Activated CD4-positive, alpha-beta T cell treated with anti-CD3 and anti-CD28 coated beads, Interleukin-2, amount 10 ng/mL, durations not matched to agents 7 days and 5 days (primary cell): Measurements from ENCODE around the gene FGGY. TPM values are rescaled to one million over a fixed set of nuclear protein-coding genes. Genes with fewer than 3 reads are reported as not detected.
"Not testable (repeated sequence)": the region's sequence is repeated elsewhere in the genome, so short reads cannot be mapped to it uniquely, and the experiment has no call there.

Experiments used
- CTCF ChIA-PET: fragments of 350-600 bp; sonication (Branson Sonifier 250); formaldehyde crosslinking; loops from one replicate; lab custom pipeline; 2021; ENCODE audit warnings: antibody characterized with exemption; lab: Charles Lee
- POLR2A ChIA-PET: fragments of 350-600 bp; sonication (Branson Sonifier 250); formaldehyde crosslinking; loops from one replicate; lab custom pipeline; 2021; ENCODE audit warnings: antibody characterized with exemption; lab: Charles Lee
- DNase-seq: peaks from one replicate; pipeline ENCODE4 v3.0.0-alpha.2; 2020
- H3K27ac Mint-ChIP-seq: one replicate; pipeline ENCODE4 v1.8.0; 2021; ENCODE audit warnings: mild to moderate bottlenecking, moderate library complexity, mixed read lengths
- H3K27me3 Mint-ChIP-seq: one replicate; pipeline ENCODE4 v1.8.0; 2021; ENCODE audit warnings: mixed read lengths
- H3K36me3 Mint-ChIP-seq: one replicate; pipeline ENCODE4 v1.8.0; 2021; ENCODE audit warnings: low read depth, mixed read lengths
- H3K4me1 Mint-ChIP-seq: one replicate; pipeline ENCODE4 v1.8.0; 2021; ENCODE audit warnings: mixed read lengths
- H3K4me3 Mint-ChIP-seq: one replicate; pipeline ENCODE4 v1.8.0; 2021; ENCODE audit warnings: mild to moderate bottlenecking, moderate library complexity, mixed read lengths
- H3K9me3 Mint-ChIP-seq: one replicate; pipeline ENCODE4 v1.8.0; 2021; ENCODE audit warnings: mixed read lengths
- total RNA-seq, 2 experiments: library from RNA; stranded (reverse); gene quantifications; one replicate each; pipeline ENCODE4 v1.2.3, GENCODE V29; 2021

FGGY gene
- total RNA-seq, 2 experiments from 2014 or later: 3.3 to 5.5 TPM

DNA sequence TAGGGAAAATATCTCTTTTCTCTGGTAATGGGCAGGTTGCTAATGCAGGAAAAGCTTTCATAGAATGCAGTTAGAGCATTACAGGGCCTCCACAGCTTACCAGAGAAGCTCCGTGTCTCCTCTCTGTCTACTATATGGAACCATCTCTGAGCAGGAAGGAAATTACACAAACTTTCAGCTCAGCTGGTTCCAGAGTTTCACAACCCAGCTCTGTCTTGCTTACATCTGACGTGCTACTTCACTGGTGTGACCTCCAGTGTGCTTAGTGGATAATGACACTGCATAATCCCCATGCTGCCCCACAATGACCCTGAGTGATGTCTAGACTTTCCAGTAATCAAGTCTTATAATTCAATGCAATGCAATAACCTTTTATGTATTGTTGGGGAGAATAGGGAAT, 4.3 kb upstream of the FGGY start:
- no peaks in the 10 kb centered on the region for H3K27me3 Mint-ChIP-seq
- H3K27ac Mint-ChIP-seq: peak overlapping the region; percentile 60
- DNase-seq: no peak
- H3K36me3 Mint-ChIP-seq: no peaks in the 10 kb centered on the region
- H3K4me3 Mint-ChIP-seq: no peak overlapping the region
- CTCF ChIA-PET: interaction anchor here (1.2 to 1.4 kb wide), 2 partner anchors 14 to 31 kb away, joined by 3 to 4 read pairs; no protein-coding TSS in a partner anchor
- POLR2A ChIA-PET: interaction anchor here (0.7 kb wide), 1 partner anchor 508 kb away, joined by 3 read pairs; the partner anchor contains the start of gene JUN
- no peaks in the 10 kb centered on the region for H3K9me3 Mint-ChIP-seq
- H3K4me1 Mint-ChIP-seq: peaks cover 31% of the 10 kb centered on the region

DNA sequence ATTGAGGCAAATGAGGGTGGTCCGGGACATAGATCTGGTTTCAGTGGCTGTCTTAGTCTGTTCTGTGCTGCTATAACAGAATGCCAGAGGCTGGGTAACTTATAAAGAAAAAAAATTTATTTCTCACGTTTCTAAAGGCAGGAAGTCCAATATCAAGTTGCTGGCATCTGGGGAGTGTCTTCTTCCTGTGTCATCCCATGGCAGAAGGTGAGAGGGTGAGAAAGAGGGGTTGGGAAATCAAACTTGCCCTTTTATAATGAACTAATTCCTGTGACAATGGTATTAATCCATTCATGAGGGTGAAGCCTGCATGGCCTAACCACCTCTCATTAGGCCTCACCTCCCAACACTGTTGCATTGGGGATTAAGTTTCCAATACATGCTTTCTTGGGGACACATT, 3.7 kb upstream of the FGGY start:
- Mint-ChIP-seq H3K4me1 (peaks cover 36% of the 10 kb centered on the region), H3K4me3 (no peak overlapping the region), H3K27me3 (no peaks in the 10 kb centered on the region), H3K9me3 (no peaks in the 10 kb centered on the region), H3K27ac (no peak overlapping the region), H3K36me3 (no peaks in the 10 kb centered on the region)
- DNase-seq: no peak
- CTCF ChIA-PET: no interaction called here
- POLR2A ChIA-PET: no interaction called here

DNA sequence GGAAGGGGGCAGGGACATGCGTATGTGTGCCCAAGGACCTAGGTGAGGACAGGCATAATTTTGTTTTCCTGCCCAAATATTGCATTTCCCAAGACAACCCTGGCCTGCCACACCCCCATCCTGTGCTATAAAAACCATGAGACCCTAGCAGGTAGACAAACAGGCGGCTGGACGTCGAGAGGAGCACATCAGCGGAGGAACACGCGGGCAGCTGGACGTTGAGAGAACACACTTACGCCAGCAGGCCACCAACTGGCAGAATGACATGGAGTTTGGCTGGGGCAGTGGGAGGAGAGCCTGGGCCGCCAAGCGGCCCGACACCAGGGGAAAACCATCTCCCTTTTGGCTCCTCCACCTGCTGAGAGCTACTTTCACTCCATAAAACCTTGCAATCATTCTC, 3.0 kb upstream of the FGGY start:
- H3K36me3 Mint-ChIP-seq: no peaks in the 10 kb centered on the region
- POLR2A ChIA-PET: no interaction called here
- DNase-seq: no peak
- H3K9me3 Mint-ChIP-seq: peaks cover under 1% of the 10 kb centered on the region
- H3K27me3 Mint-ChIP-seq: no peaks in the 10 kb centered on the region
- peaks cover 37% of the 10 kb centered on the region for H3K4me1 Mint-ChIP-seq
- CTCF ChIA-PET: no interaction called here
- no peak overlapping the region for H3K4me3 Mint-ChIP-seq
- no peak overlapping the region for H3K27ac Mint-ChIP-seq

DNA sequence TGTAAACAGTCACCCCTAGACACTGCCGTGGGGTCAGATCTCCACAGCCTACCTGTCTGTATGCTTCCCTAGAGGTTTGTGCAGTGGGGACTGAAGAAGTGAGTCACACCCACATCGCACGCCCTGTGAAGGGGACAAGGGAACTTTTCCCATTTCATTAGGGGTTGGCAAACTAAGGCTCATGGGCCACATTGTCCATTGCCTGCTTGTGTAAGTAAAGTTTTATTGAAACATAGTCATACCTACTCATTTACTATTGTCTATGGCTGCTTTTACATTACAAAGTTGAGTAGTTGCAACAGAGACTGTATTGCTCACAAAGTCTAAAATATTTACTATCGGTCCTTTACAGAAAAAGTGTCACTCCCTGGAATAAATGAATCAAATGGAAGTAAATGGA, 2.5 kb upstream of the FGGY start:
- no peak for DNase-seq
- H3K4me3 Mint-ChIP-seq: no peak overlapping the region
- CTCF ChIA-PET: interaction anchor here (0.6 kb wide), 1 partner anchor 513 kb away, joined by 3 read pairs; no protein-coding TSS in a partner anchor
- peaks cover 5% of the 10 kb centered on the region for H3K9me3 Mint-ChIP-seq
- no peaks in the 10 kb centered on the region for H3K36me3 Mint-ChIP-seq
- POLR2A ChIA-PET: no interaction called here
- H3K4me1 Mint-ChIP-seq: peaks cover 37% of the 10 kb centered on the region
- no peak overlapping the region for H3K27ac Mint-ChIP-seq
- H3K27me3 Mint-ChIP-seq: no peaks in the 10 kb centered on the region

DNA sequence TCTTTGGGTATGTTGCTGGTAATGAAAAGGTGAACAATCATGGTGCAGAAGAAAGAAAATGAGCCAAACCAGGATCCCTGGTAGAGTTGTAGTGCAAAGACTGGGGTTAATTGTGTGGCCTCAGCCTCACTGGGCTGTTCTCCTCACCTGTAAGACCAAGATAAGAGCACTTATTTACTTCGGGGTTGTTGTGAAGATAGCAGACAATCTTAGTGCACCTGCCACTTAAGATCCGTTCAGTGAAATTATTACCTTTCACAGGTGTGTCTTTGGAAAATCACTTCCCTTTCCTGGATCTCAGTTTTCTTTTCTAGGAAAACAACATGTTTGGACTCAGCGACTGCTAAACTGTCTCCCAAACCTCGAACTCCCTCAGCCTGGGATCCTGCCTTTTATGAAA, 1.3 kb upstream of the FGGY start:
- Mint-ChIP-seq H3K4me1 (peaks cover 35% of the 10 kb centered on the region), H3K36me3 (no peaks in the 10 kb centered on the region), H3K4me3 (peak overlapping the region; percentile 84), H3K27ac (no peak overlapping the region), H3K9me3 (peaks cover 5% of the 10 kb centered on the region), H3K27me3 (no peaks in the 10 kb centered on the region)
- ChIA-PET POLR2A (no interaction called here), CTCF (no interaction called here)
- no peak for DNase-seq

DNA sequence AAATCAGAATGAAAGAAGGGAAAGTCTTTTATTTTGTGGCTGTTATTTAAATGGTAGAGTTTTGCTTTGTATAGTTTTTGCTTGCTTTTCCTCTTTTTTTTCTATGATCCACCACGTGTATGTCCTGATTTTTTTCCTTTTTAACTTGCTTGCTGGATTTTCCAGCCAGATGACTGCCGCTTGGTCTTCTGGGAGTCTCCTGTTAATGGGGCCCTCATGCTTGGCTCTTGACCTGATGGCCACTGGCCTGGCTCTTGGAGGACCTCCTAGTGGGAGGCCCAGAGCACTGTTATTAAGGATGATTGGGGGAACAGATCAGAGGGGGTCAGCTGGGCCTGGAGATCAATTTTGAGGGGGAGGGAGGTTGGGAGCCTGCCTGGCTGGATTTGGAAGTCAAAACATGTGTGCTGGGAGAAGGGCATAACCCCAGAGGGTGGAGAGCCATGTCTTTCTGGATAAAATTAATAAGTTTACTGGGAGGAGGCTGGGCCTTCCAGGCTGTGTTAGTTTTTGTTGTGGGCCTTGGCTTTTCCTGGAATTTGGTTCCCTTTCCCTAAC, 1.2 kb downstream of the FGGY start:
- H3K4me3 Mint-ChIP-seq: peak overlapping the region; percentile 84
- peaks cover 6% of the 10 kb centered on the region for H3K36me3 Mint-ChIP-seq
- ChIA-PET CTCF (no interaction called here), POLR2A (interaction anchor here (0.7 kb wide), 1 partner anchor 515 kb away, joined by 3 read pairs; no protein-coding TSS in a partner anchor)
- H3K27me3 Mint-ChIP-seq: no peaks in the 10 kb centered on the region
- DNase-seq: no peak
- peaks cover 25% of the 10 kb centered on the region for H3K4me1 Mint-ChIP-seq
- peaks cover 10% of the 10 kb centered on the region for H3K9me3 Mint-ChIP-seq
- H3K27ac Mint-ChIP-seq: peak overlapping the region; percentile 39

DNA sequence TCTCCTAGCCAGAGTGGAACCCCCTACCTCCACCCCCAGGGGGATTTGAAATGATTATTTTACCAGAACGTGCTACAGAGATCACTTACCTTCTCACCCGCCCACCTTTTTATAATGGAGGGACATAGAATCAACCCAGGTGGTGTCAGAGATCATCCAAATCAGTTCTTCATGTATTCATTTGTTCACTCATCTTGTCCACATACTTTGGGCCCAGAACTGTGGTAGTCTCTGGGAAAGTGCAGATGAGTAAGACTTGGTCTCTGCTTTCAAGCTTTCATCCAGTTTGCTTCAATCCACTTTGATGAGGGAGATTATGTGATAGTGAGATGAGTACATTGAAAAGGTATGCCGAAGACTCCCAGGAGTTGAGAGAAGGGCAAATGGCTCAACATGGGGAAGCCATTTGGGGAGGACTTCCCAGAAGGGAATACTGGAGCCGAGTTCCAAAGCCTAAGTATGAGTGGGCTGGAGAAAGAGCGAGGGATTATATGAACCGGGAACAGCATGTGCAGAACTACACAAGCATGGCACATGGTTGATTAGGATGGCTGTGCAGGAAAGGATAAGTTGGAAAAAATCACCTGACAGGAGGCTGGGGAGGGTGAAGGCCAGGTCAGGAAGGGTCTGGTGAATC, 1.9 kb downstream of the FGGY start:
- Mint-ChIP-seq H3K4me3 (no peak overlapping the region), H3K9me3 (peaks cover 10% of the 10 kb centered on the region), H3K27ac (no peak overlapping the region), H3K27me3 (no peaks in the 10 kb centered on the region), H3K4me1 (peaks cover 20% of the 10 kb centered on the region), H3K36me3 (peaks cover 7% of the 10 kb centered on the region)
- CTCF ChIA-PET: no interaction called here
- DNase-seq: no peak
- POLR2A ChIA-PET: no interaction called here

DNA sequence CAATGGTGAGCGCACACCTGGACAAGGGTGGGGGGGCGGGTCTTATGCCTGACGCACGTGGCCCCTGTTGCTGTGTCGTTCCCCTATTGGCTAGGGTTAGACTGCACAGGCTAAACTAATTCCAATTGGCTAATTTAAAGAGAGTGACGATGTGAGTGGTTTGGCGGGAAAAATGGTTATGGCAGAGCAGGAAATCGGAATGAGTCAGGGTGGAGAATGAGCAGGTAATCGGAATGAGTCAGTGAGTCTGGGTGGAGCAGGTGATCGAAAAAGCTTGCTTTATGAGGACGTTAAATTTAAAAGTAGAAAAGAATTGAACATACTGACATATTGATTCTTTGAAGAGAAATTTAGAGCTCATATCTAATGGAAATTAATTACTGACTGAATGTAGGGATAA, 2.8 kb downstream of the FGGY start:
- H3K27ac Mint-ChIP-seq, H3K27me3 Mint-ChIP-seq, DNase-seq, POLR2A ChIA-PET, CTCF ChIA-PET, H3K4me3 Mint-ChIP-seq: not testable (repeated sequence)
- Mint-ChIP-seq H3K4me1 (peaks cover 20% of the 10 kb centered on the region), H3K36me3 (peaks cover 15% of the 10 kb centered on the region), H3K9me3 (peaks cover 14% of the 10 kb centered on the region)

DNA sequence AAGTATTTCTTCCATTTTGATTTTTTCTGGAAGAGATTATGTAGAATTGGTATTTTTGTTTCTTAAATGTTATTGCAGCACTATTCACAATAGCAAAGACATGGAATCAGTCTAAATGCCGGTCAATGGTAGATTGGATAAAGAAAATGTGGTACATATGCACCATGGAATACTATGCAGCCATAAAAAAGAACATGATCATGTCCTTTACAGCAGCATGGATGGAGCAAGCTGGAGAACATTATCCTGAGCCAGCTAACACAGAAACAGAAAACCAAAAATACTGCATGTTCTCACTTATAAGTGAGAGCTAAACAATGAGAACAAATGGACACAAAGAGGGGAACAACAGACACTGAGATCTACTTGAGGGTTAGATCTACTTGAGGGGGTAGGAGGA, 5.4 kb downstream of the FGGY start:
- peaks cover 9% of the 10 kb centered on the region for H3K4me1 Mint-ChIP-seq
- H3K27ac Mint-ChIP-seq: no peak overlapping the region
- H3K36me3 Mint-ChIP-seq: peaks cover 27% of the 10 kb centered on the region
- CTCF ChIA-PET: no interaction called here
- DNase-seq: no peak
- peaks cover 32% of the 10 kb centered on the region for H3K9me3 Mint-ChIP-seq
- H3K27me3 Mint-ChIP-seq: no peaks in the 10 kb centered on the region
- POLR2A ChIA-PET: interaction anchor here (0.7 kb wide), 1 partner anchor 787 kb away, joined by 3 read pairs; no protein-coding TSS in a partner anchor
- no peak overlapping the region for H3K4me3 Mint-ChIP-seq

DNA sequence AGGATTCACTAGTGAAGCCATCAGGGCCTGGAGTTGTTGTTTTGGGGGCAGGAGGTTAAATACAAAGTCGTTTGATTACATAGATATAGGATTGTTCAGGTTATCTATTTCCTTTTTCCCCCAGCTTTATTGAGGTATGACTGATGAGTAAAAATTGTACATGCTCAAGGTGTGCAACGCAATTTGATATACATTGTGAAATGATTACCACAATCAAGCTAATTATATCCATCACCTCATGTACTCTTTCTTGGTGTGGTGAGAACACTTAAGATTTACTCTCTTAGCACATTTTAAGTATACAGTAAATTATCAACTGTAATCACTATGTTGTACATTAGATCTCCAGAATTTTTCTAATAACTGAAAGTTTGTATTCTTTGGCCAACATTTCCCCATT, 6.0 kb downstream of the FGGY start:
- Mint-ChIP-seq H3K4me3 (no peak overlapping the region), H3K9me3 (peaks cover 32% of the 10 kb centered on the region), H3K4me1 (peaks cover 8% of the 10 kb centered on the region), H3K27ac (no peak overlapping the region), H3K36me3 (peaks cover 27% of the 10 kb centered on the region), H3K27me3 (no peaks in the 10 kb centered on the region)
- ChIA-PET POLR2A (no interaction called here), CTCF (interaction anchor here (0.7 kb wide), 1 partner anchor 132 kb away, joined by 5 read pairs; no protein-coding TSS in a partner anchor)
- no peak for DNase-seq

DNA sequence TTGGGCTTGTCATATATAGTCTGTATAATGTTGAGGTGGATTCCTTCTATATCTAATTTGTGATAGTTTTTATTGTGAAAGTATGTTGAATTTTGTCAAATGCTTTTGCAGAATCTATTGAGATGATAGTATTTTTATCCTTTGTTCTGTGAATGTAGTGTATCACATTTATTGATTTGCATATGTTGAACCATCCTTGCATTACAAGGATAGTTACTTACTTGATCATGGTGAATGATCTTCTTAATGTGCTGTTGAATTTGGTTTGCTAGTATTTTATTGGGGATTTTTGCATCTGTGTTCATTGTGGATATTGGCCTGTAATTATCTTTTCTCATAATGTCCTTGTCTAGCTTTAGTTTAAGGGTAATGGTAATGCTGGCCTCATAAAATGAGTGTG, 8.3 kb downstream of the FGGY start:
- POLR2A ChIA-PET: no interaction called here
- Mint-ChIP-seq H3K4me3 (no peak overlapping the region), H3K4me1 (peaks cover 15% of the 10 kb centered on the region), H3K36me3 (peaks cover 27% of the 10 kb centered on the region), H3K9me3 (peaks cover 27% of the 10 kb centered on the region), H3K27me3 (no peaks in the 10 kb centered on the region), H3K27ac (no peak overlapping the region)
- CTCF ChIA-PET: interaction anchor here (0.7 to 1.1 kb wide), 2 partner anchors 115 to 653 kb away, joined by 3 read pairs; no protein-coding TSS in a partner anchor
- no peak for DNase-seq

DNA sequence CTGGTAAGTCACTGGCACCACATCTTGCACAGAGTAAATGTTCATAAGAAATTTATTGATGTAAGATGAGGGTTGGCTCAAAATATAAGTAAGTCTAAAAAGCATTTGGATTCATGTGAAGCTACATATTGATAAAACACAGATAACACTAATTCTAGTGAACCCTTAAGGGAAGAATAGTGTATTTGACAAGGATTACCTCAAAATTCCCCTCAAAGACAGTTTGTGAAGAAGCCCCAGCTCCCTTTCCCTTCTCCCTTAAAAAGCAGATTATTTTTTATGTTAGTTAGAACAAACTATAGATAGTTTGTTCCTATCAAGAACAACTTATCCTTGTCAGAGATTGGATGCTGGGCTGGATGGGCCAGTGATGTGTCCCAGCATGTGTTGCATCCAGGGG, 10.7 kb downstream of the FGGY start:
- Mint-ChIP-seq H3K27me3 (no peaks in the 10 kb centered on the region), H3K4me3 (no peak overlapping the region), H3K9me3 (peaks cover 26% of the 10 kb centered on the region), H3K4me1 (peaks cover 15% of the 10 kb centered on the region), H3K27ac (no peak overlapping the region), H3K36me3 (peaks cover 26% of the 10 kb centered on the region)
- POLR2A ChIA-PET: no interaction called here
- DNase-seq: no peak
- CTCF ChIA-PET: interaction anchor here (0.8 to 1.9 kb wide), 3 partner anchors 12 to 213 kb away, joined by 3 to 5 read pairs (median 5); no protein-coding TSS in a partner anchor

DNA sequence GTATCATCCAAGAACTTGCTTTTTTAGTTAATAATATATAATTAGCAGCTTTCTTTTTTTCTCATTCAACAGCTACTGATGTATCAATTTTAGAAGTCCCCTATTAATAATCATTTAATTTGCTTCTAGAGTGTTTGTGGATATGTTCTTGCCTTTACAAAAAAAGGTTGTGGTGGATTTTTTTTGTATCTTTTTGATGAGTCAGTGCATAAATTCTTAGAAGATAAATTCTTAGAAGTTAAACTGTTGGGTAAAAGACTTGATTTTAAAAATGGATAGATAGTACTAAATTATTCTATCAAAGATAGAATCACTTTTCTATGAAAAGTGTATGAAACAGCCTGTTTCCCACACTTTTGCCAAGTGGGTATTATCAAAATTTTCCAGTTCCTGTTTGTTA, 11.9 kb downstream of the FGGY start:
- Mint-ChIP-seq H3K4me3 (no peak overlapping the region), H3K27ac (no peak overlapping the region), H3K9me3 (peaks cover 30% of the 10 kb centered on the region), H3K36me3 (peaks cover 26% of the 10 kb centered on the region), H3K4me1 (peaks cover 15% of the 10 kb centered on the region), H3K27me3 (no peaks in the 10 kb centered on the region)
- DNase-seq: no peak
- ChIA-PET POLR2A (no interaction called here), CTCF (interaction anchor here (0.6 to 1.9 kb wide), 4 partner anchors 10 to 571 kb away, joined by 3 to 5 read pairs (median 4); no protein-coding TSS in a partner anchor)
